HUES48 (cell line): ENCODE measurements around the gene PTER.

Source experiments
- H3K27ac ChIP-seq: one replicate; pipeline ENCODE4 v1.7.0; 2013; ENCODE audit warnings: low read depth, low read length, inconsistent platforms
- H3K27me3 ChIP-seq: 2 replicates; pipeline ENCODE4 v1.6.1; 2013; ENCODE audit warnings: mild to moderate bottlenecking, low read length; ENCODE audit not compliant: control insufficient read depth, insufficient read depth
- H3K36me3 ChIP-seq: 2 replicates; pipeline ENCODE4 v1.6.1; 2013; ENCODE audit warnings: low read length; ENCODE audit not compliant: control insufficient read depth, insufficient read depth
- H3K4me1 ChIP-seq: 2 replicates; pipeline ENCODE4 v1.6.1; 2013; ENCODE audit warnings: mild to moderate bottlenecking, low read length; ENCODE audit not compliant: control insufficient read depth, insufficient read depth
- H3K4me3 ChIP-seq: 2 replicates; pipeline ENCODE4 v1.5.1; 2013; ENCODE audit warnings: mild to moderate bottlenecking, low read depth, low read length
- H3K9ac ChIP-seq: 2 replicates; pipeline ENCODE4 v1.6.1; 2013; ENCODE audit warnings: mild to moderate bottlenecking, low read depth, low read length, moderate library complexity
- H3K9me3 ChIP-seq: 2 replicates; pipeline ENCODE4 v1.6.1; 2013; ENCODE audit warnings: low read length; ENCODE audit not compliant: control insufficient read depth, insufficient read depth

PTER gene

DNA sequence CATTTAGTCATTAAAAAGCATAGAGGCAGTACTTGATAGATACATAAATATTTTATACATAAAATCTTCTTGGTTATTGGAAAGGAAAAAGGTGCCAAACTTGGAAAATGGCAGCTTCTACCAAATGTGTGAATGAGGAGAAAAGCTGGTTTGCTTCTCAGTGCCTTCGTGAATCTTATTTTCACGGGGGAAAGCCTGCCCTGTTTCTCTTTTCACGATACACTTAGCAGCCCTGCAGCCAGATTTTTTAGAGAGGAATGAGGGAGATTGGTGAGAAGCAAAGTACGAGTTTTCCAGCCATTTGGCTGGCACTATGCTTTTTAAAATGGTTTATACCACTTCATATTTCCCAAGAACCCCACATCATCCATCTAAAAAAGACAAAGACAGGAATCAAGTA lies 107.8 kb downstream of the PTER start:
- H3K9me3 ChIP-seq: no peaks in the 10 kb centered on the region
- H3K36me3 ChIP-seq: no peaks in the 10 kb centered on the region
- H3K4me1 ChIP-seq: no peaks in the 10 kb centered on the region
- no peaks in the 10 kb centered on the region for H3K27me3 ChIP-seq
- H3K27ac ChIP-seq: no peak overlapping the region
- H3K4me3 ChIP-seq: no peak overlapping the region
- no peak overlapping the region for H3K9ac ChIP-seq

DNA sequence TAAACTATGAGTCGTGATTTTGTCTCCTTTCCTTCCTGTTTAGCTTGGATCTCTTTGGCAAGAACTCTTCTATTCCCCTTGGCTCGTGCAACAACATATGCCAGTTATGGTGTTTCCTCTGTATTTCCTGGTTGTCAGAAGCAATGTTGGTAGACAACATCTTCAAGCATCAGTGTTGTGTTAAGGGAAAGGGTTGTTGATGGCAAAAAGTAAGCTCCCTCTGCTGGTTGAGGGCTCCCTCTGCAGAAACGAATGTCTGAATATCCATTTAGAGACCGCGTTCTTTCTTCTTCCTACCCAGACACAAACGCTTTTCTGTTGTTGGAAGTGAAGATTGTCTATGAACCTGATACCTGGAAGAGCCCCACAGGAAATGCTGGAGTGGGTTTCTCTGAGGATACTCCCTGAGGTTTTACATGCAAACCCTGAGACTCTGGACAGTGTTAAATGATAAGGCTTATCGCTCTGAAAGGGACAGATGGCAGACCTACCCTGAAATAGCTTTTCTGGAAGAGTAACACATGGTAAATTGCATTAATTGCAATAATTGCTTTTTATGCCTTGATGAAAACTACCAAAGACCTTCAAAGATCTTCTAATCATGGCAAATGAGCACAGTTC lies 108.4 kb downstream of the PTER start:
- H3K27me3 ChIP-seq: no peaks in the 10 kb centered on the region
- no peak overlapping the region for H3K4me3 ChIP-seq
- H3K27ac ChIP-seq: no peak overlapping the region
- H3K4me1 ChIP-seq: no peaks in the 10 kb centered on the region
- no peak overlapping the region for H3K9ac ChIP-seq
- H3K9me3 ChIP-seq: no peaks in the 10 kb centered on the region
- H3K36me3 ChIP-seq: no peaks in the 10 kb centered on the region

DNA sequence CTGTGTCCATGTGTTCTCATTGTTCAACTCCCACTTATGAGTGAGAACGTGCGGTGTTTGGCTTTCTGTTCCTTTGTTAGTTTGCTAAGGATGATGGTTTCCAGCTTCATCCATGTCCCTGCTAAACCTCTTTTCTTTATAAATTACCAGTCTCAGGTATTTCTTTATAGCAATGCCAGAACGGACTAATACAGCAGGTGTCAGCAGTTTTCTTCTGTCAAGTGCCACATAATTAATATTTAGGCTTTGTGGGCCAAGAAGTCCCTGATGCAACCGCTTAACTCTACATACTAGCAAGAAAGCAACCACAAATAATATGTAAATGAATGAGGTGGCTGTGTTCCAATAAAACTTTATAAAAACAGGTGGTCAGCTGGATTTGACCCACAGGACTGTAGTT lies 111.2 kb downstream of the PTER start:
- no peaks in the 10 kb centered on the region for H3K4me1 ChIP-seq
- no peak overlapping the region for H3K9ac ChIP-seq
- no peaks in the 10 kb centered on the region for H3K9me3 ChIP-seq
- no peaks in the 10 kb centered on the region for H3K36me3 ChIP-seq
- no peak overlapping the region for H3K27ac ChIP-seq
- no peaks in the 10 kb centered on the region for H3K27me3 ChIP-seq
- no peak overlapping the region for H3K4me3 ChIP-seq

DNA sequence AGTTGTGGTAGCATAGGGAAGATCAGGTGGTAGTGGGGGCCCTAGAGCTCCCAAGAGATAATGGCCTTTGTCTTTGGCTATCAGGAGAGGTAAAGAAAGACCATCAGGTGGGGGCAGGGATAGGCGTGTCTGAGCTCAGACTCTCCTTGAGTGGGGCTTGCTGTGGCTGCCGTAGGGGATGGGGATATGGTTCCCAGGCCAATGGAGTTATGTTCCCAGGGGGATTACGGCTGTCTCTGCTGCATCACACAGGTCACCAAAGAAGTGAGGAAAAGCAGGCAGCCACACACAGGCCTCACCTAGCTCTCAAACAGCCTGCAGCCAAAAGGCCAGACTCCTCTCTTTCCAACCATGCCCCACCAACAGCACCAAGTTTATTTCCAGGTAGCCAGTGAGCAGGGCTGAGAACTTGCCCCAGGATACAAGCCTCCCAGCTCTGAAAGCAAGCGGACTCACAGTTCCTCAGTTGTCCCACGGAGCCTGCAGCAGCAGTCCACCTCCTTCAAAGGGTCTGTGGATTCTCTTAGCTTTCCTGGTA lies 122.5 kb downstream of the PTER start:
- Histone ChIP-seq H3K4me1 (no peaks in the 10 kb centered on the region), H3K27ac (no peak overlapping the region), H3K27me3 (no peaks in the 10 kb centered on the region), H3K9ac (no peak overlapping the region), H3K9me3 (no peaks in the 10 kb centered on the region), H3K36me3 (no peaks in the 10 kb centered on the region), H3K4me3 (no peak overlapping the region)

DNA sequence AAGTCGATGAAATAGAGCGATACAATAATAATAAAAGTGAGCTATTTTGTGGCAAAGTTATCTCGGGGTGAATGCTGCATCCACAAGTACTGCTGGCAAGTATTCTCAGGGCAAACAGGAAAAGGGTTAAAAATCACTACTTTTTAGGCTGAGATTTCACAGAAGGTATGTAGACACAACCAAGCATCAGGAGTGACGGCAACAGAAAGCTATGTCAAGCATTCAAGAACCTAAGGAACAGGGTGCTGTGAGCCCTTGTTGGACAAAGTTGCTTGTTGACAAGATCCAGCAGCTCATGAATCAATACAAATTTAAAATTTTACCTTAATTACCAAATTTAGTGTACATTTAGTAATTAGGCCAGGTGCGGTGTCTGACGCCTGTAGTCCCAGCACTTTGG lies 126.1 kb downstream of the PTER start:
- no peak overlapping the region for H3K9ac ChIP-seq
- H3K9me3 ChIP-seq: no peaks in the 10 kb centered on the region
- H3K27me3 ChIP-seq: no peaks in the 10 kb centered on the region
- no peaks in the 10 kb centered on the region for H3K4me1 ChIP-seq
- H3K4me3 ChIP-seq: no peak overlapping the region
- H3K27ac ChIP-seq: no peak overlapping the region
- no peaks in the 10 kb centered on the region for H3K36me3 ChIP-seq
